Measurements from ENCODE around the gene HOXD12.

Gene HOXD12

DNA sequence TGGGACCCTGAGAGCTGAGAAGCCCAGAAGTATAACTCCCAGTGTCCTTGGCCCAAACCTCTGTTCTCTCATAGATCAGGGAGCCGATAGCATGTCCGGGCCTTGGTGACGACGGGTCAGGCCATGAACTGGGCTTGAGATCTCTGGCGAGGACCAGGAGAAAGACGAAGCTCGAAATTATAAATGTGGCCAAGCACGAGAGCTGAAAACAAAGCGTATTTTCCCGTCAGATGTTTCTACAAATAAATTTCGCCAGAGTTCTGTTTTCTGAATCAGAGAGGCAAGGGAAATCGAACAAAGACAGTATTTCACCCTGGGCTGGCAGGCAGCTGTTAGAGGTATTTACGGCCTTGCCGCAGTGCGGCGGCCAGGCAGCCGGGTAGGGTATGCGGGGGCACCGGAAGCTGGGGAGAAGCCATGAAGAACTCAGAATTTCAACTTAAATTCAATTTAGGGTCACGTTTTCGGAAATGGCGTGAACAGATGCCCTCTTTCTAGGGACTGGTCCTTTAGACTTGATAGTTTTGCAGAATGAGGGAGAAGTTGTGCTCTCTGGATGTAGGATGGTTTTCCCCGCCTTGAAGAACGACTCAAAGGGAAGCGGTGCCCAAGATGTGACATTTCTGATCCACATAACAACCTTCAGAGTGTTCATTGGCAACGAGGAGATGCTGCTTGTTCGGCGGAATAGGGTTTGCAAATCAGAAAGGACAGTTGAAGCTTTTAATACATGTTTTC, 39.5 kb downstream of the HOXD12 start:
- H3K4me3 ChIP-seq, result peak overlapping the region in 4 of 7 experiments; percentile 2 to 70 (median 42)
- peak overlapping the region in 16 of 21 experiments; percentile 13 to 98 (median 74) for H3K27ac ChIP-seq

DNA sequence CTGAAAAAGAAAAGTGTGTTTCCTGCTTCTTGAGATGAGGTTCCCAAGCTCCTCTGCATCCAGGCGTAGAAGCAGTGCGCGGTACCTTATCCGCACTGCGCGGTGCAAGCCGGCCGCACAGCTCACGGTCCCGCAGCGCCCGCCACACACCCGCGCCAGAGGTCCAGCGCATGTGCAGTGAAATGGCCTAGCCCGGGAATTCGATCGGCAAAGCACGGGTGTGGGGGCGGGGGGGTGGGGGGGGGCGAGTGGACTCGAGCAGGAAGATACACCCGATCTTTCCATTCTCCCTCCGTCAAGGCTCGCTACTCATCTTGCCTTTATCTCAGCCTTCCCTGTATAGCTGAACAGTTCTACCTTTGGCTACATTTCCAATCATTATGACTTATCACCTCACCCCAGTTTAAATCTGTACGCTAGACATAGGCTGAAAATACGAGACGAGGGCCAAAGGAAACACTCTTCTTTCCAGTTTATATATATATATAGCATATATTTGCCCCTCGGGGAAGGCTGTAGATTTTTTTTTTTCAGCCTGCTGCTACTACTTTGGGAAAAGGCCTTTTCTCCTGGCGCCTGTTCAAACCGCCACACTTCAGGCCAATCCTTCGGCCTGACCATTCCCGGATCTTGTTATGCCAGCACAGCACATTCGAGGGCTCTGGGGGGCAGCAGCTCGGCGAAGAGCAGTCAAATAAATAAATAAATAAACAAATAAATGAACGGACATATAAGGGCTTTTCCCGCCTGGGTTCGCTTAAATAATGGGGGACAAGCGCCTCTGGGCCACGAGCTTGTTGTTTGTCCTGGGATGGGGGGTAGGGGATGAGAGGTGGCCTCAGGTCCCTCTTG, 40.3 kb downstream of the HOXD12 start:
- peak overlapping the region in 17 of 21 experiments; percentile 13 to 98 (median 72) for H3K27ac ChIP-seq
- H3K4me3 ChIP-seq, result peak overlapping the region in 5 of 7 experiments; percentile 20 to 70 (median 40)

DNA sequence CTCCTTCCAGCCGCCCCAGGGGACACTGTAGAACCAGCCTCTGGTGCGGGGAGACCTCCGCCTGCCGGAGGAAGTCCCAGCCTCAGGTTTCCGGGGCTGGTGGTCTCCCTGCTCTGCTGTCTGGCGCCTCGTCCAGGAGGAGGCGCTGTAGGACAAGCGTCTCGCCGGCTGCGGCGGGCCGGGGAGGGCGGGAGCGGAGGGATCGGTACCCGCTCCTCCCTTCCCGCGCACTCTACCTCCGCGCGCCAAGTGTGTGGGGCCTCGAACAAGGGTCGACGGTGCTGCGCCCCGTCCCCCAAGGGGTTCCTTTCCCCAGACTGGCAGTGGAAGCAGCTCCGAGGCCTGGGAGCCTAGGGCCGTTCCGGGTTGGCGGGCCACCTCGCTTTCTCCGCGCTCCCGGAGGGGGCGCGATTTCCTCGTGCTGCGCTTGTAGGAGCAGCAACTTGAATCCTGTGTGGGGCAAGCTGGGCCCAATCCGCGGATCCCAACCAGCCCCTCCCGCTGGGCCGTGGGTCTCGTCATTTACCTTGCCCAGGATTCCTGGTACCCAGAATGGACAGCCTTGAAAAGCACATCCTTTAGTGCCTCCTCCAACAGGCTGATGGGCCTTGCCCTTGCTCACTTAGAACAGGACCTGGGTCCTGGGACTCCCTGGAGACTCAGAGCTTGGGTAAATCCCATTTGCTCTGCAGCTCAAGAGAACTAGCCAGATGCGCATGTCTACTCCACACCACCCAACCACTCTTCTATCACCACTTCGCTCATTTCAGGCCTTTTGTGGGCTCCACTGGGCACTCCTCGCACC, 41.1 kb downstream of the HOXD12 start:
- Histone ChIP-seq H3K27ac (peak overlapping the region in 17 of 21 experiments; percentile 13 to 98 (median 72)), H3K4me3 (peak overlapping the region; percentile 20 to 70 (median 40))

DNA sequence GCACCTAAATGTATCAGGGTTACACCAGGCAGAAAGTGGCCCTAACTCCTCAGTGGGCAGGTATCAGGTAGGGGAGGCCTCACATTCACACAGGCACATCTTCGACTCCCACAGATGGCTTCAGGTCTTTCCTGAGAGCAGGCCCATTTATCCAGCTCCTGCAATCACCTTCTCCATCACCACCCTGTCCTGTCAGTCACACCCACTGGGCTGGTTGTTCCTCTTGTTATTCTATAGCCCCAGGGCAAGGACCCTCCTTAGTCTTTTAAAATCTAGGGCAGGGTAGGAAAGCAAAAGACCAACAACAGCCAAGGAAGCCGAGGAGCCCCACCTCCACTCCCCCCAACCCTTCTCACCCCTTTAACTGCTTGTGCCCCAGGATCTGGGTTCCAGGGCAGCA, 42.7 kb downstream of the HOXD12 start:
- no peak overlapping the region for H3K27ac ChIP-seq
- H3K4me3 ChIP-seq, result no peak overlapping the region

DNA sequence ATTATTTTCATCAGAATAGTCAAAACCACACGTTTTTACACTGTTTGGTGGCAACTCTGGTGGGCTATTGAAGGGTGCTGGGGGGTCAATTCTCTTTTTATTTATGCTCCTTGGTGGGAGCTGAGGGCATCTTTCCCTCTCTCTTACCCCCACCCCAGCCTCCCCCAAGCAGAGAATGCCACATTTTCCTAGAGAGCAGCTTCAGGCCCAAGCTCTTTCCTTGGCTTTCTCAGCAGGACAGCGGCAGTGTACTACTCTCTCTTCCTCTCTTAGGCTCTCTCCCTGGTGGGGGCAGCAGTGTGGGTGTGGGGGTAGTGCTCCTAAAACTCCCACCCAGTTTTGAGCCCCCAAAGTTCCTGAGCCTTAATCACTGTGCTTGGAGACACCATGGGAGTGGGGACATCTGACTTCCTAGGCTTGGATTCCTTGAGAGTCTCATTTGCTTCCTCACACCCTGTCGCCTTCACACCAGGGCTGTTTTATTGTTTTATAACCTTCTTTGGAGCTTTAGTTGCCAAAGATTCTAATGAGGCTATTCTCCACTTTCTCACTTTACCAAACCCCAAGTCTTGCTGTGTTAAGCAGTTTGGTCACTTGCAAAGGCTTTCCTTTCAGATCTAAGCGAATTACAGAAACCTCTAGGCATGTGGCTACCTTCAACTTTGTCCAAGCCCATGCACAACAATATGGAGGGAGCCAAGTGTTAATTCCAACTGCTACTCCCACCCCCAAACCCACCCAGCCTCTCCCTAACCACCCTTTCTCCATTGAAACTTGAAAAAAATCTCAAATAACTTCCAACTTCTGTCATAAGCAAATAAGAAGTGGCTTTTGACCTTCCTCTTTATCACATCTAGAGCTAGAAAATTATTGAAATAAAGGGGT, 45.7 kb downstream of the HOXD12 start:
- H3K27ac ChIP-seq, result no peak overlapping the region

DNA sequence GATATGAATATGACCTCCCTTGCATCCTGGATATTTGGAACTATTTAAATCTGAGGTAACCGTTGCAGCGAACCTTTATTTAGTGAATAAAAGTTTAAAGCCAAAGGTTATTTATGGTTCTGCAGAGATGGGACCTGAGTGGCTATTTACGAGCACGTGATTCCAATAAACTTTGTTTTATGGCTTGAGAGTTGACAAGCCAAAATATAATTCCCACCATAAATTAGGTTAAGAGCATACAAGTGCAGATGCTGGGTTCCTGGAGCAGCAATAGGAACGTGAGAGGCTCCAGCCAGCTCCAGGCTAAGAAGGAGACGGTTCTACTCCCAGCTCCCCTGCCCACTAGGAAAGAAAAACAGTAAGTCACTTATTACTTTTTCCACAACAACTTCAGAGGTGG, 46.5 kb downstream of the HOXD12 start:
- H3K27ac ChIP-seq, result no peak overlapping the region
- H3K4me3 ChIP-seq, result no peak overlapping the region

More for the DNA sequence above, 45.7 kb downstream of the HOXD12 start:
- no peak overlapping the region for H3K4me3 ChIP-seq

DNA sequence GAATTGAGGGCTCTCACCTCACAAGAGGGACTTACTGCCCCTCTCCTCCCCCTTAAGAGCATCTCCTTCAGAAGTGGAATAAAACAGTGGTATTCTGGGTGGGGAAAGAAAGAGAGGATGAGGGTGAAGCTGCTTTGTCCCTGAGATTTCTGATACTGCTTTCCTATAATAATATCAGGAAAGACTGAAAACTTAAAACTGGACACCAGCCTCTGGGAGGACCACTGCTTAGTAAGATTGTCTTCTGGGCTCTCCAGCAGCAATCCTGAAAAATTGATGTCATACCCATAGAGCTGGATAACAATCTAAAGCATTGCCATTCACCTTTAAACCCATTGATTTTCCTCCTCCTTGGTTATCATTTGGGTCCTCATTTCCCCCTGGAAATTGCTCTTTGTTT, 47.0 kb downstream of the HOXD12 start:
- no peak overlapping the region for H3K27ac ChIP-seq
- H3K4me3 ChIP-seq, result no peak overlapping the region

DNA sequence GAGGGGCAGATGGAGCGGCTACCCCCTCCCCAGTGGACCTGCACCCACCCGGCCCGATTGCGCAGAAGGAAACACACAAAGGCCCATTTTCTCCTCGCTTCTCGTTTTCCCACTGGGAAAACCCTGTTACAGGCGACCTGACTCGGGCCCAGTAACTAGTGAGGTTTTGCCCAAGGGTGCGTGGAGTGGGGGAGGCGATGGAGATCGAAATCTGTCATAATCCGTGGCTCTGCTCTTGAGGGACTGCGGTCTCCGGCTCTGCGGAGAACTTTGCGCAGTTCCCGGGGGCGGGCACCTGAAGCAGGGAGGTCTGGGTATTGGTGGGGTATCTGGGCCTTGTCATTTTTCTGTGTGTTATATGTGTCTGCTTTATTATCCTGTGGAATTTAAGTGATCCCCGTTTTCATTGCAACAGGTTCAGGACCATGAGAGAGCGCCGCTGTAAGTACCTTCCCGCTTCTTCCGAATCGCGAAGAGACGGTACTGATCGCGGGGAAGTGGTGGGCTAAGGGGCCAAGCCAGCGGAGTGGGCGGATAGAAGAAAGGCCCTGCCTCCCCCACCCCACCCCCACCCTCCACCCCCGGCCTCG, 47.7 kb downstream of the HOXD12 start:
- Histone ChIP-seq H3K4me3 (no peak overlapping the region), H3K27ac (no peak overlapping the region)

DNA sequence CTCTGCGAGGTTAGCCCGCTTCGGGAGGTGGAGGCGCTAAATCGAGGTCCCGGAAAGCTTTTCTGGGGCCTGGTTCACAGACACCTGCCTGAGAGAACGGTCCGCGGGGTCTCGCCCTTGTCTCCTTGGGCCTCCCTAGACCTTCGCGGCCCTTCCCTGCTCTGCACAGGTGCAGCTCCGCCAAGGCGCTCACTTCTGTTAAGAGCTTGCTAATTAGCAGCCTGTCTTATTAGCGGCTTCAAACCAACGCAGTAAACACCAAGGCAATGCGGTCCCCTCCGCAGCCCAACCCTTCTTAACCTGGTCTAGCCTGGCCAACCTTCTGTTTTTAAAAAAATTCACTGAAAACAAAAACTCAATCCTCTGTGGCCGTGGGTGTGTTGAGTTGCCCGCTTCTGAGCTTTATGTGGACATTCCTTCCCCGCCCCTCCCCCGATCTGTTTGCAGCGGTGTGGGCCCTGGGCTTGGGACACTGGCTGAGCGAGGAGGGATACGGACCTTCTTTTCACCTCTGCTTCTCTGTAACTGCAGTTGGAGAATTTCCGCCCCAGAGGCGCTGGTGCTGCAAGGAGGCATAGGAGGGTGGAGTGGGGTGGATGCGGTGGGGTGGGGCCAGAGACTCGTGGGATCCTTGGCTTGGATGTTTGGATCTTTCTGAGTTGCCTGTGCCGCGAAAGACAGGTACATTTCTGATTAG, 48.4 kb downstream of the HOXD12 start:
- no peak overlapping the region for H3K4me3 ChIP-seq

DNA sequence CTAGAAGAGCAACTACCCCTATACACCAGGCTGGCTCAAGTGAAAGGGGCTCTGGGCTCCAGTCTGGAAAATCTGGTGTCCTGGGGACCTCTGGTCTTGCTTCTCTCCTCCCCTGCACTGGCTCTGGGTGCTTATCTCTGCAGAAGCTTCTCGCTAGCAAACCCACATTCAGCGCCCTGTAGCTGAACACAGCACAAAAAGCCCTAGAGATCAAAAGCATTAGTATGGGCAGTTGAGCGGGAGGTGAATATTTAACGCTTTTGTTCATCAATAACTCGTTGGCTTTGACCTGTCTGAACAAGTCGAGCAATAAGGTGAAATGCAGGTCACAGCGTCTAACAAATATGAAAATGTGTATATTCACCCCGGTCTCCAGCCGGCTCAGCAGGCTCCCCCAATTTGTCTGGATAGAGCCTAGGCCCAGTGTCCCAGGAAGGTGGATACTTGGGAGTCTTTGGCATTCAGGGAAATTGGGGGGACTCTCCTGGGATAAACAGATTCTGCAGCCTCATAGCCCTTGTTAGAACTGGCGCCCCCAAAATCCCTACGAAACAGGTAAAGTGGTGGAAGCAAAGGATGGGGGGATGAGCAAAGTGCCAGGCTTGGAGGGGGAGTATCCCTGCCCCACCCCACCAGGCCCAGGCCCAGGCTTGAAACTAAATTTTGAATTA, 49.3 kb downstream of the HOXD12 start:
- H3K27ac ChIP-seq, result no peak overlapping the region
- no peak overlapping the region for H3K4me3 ChIP-seq

More for the DNA sequence above, 48.4 kb downstream of the HOXD12 start:
- H3K27ac ChIP-seq, result no peak overlapping the region

DNA sequence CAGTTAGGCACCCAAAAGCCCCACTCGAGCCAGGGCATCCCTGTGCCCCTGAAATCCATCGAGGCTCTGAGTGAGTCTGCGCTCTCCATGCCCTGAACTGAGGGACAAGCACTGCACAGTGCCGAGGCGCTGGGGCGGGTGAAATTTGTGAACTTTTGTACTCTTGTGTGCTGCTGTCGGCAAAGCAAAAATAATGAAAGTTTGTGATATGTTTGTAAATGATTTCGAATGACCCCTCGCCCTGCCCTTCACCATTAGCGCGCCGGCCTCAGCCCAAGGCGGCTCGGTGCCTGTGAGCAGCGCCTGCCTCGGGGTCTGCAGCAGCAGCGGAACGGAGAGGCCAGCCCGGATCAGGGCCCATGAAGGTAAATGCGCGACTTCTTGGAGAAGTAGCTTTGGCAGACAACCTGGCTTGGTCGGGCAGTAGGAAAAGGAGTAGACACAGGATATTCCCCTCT, 49.9 kb downstream of the HOXD12 start:
- Histone ChIP-seq H3K4me3 (no peak overlapping the region), H3K27ac (no peak overlapping the region)

DNA sequence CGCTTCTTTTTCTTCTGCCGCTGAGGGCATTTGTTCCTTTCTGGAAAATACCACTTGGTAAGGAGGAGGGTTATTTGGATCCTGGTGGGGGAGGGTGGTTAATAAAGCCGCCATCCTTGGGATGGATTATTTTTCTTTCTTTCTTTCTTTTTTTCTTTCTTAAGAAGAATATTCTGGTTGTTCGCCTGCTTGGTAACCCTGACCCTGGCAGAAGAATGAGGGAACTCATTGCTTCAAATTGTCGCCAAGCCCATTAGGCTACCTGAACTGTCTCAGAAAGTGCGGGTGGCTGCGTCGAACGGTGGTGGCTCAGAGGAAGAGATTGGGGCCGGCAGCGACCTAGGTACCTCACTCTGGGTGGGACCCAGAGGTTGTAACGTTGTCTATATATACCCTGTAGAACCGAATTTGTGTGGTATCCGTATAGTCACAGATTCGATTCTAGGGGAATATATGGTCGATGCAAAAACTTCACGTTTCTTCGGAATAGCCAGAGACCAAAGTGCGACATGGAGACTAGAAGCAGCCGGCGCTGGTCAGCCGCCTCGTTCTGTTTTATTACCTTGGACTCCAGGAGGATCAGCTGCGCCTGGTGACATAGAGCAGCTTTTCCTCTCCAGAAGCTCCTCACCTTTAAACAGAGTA, 50.5 kb downstream of the HOXD12 start:
- Histone ChIP-seq H3K27ac (no peak overlapping the region), H3K4me3 (no peak overlapping the region)

DNA sequence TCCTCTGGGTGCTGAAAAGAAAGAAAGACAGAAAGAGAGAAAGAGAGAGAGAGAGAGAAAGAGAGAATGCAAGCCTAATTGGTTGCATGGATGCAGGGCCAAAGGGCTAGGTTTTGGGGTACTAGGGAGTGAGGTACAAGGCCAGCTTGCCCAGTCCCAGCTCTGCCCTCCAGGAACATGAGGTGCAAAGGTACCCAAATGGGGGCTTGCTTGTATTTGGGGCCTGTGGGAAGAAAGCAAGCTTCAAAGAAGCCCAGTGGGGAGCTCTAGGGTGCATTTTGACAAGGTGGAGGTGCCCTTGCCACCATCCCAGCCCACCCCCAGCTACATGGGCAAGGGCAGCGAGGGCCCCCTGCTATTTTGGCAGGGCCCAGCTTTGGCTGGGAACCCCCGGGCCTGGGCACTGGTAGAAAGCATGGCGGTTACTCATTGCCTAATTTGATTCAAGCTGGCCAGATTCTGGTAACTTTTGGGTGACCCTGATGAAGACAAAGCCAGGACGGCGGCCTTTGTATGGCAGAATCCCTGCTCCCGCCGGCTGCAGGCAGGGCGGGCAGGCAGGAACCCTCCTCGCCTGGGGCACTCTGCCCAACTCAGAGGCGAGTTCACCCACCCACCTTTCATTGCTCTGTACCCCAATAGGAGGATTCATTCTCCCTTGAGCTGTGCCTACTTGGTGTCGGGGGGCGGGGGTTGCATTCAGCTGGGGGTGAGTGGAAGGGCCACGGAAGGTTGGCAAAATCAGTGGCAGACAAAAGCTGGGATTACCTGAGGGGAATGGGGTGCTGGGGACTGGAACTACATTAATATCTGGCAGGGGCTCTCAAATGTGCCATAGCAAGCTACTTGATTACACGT, 51.2 kb downstream of the HOXD12 start:
- H3K4me3 ChIP-seq, result peak overlapping the region in 1 of 7 experiments; percentile 37
- H3K27ac ChIP-seq, result no peak overlapping the region

DNA sequence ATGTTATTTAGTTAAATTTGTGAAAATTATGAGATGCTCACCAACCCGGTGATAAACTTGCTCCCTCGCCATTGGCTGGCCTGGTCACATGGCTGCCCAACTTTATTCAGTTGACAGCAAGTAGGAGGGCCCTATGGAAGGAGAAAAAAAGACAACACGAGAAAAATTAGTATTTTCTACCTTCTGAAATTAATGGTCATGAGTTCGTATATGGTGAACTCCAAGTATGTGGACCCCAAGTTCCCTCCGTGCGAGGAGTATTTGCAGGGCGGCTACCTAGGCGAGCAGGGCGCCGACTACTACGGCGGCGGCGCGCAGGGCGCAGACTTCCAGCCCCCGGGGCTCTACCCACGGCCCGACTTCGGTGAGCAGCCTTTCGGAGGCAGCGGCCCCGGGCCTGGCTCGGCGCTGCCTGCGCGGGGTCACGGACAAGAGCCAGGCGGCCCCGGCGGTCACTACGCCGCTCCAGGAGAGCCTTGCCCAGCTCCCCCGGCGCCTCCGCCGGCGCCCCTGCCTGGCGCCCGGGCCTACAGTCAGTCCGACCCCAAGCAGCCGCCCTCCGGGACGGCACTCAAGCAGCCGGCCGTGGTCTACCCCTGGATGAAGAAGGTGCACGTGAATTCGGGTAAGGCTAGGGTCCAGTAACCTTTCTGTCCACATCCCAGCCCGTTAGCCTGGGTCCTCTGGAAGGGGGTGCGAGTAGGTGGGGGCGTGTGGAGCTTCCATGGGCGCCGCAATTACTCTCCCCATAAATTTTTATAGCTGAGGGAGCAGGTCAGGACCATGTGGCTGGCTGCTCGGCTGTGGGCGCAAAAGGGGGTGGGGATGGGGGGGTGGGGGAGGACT, 52.1 kb downstream of the HOXD12 start, which contains the start of gene HOXD4:
Gene HOXD4 (plus strand): TSS at position 109 of the 846 bp plus-strand sequence. CDS start 84 bp downstream, at position 193.
- peak within 1 kb of the TSS in 2 of 21 experiments; percentile 1 to 74 for H3K27ac ChIP-seq

More for the DNA sequence above, 52.1 kb downstream of the HOXD12 start, which contains the start of gene HOXD4:
- H3K4me3 ChIP-seq, result peak within 1 kb of the TSS in 6 of 7 experiments; percentile 7 to 37 (median 19)

Data from skin epidermis (tissue), 12 donors.